Measurements from ENCODE around the gene ULK4. TPM values are rescaled to one million over a fixed set of nuclear protein-coding genes. Genes with fewer than 3 reads are reported as not detected.

The ULK4 gene
- total and polyA plus RNA-seq, 2 of the 8 experiments (the other 6 are each of a cell fraction or from before 2014, with no cell fraction given) = 3.0 to 10.8 TPM

- FAIRE-seq (no peak), DNase-seq (ENCODE audit: low read depth in 1 of 2, low spot score in 2 of 2) (no peak)
- Histone ChIP-seq H4K8ac (ENCODE audit: extremely low read depth, insufficient read depth, low read length) (no peak overlapping the region), H2BK5ac (ENCODE audit: low read depth, low read length) (no peak overlapping the region), H3K4me2 (ENCODE audit: insufficient read depth in 1 of 2, low read depth in 2 of 2, low read length in 2 of 2) (no peak overlapping the region), H3K56ac (replicated peaks; ENCODE audit: insufficient read length, low read depth, low read length) (no peak overlapping the region), H3K9me3 (ENCODE audit: insufficient read depth in 2 of 2, low read depth in 1 of 2, low read length in 1 of 2) (no peaks in the 10 kb centered on the region), H3K4me3 (ENCODE audit: extremely low read depth in 1 of 4, insufficient read depth in 2 of 4, low read depth in 3 of 4, low read length in 4 of 4) (no peak overlapping the region), H3K27ac (ENCODE audit: low read depth, low read length) (no peak overlapping the region), H4K91ac (replicated peaks; ENCODE audit: insufficient read length, low read length) (no peak overlapping the region), H2BK120ac (replicated peaks; ENCODE audit: low read depth, low read length) (no peak overlapping the region), H2BK20ac (ENCODE audit: low read length) (no peak overlapping the region), H4K20me1 (replicated peaks in 1 of 2; ENCODE audit: control insufficient read depth in 1 of 2, insufficient read depth in 2 of 2, low read length in 2 of 2) (no peaks in the 10 kb centered on the region), H2AK5ac (ENCODE audit: low read depth, low read length) (no peak overlapping the region), H4K5ac (ENCODE audit: insufficient read length, low read depth, low read length) (no peak overlapping the region), H2BK12ac (ENCODE audit: low read depth, low read length) (no peak overlapping the region), H3K14ac (ENCODE audit: insufficient read length) (no peak overlapping the region), H3K9ac (replicated peaks in 1 of 4; ENCODE audit: extremely low read depth in 1 of 4, low read depth in 3 of 4, low read length in 3 of 4) (no peak overlapping the region), H3K36me3 (ENCODE audit: control insufficient read depth in 2 of 4, insufficient read depth in 4 of 4, low read length in 3 of 4) (no peaks in the 10 kb centered on the region), H2BK15ac (ENCODE audit: low read length) (no peak overlapping the region), H3K27me3 (replicated peaks in 1 of 4; ENCODE audit: control insufficient read depth in 3 of 4, extremely low read depth in 1 of 4, insufficient read depth in 3 of 4, low read length in 3 of 4) (no peaks in the 10 kb centered on the region), H3K4me1 (replicated peaks in 1 of 4; ENCODE audit: control insufficient read depth in 3 of 4, insufficient read depth in 4 of 4, low read length in 3 of 4) (no peaks in the 10 kb centered on the region), H3K18ac (ENCODE audit: extremely low read depth, low read length) (no peak overlapping the region), H3K23ac (ENCODE audit: insufficient read length) (no peak overlapping the region), H3K79me2 (ENCODE audit: control insufficient read depth in 1 of 2, insufficient read depth in 2 of 2, low read length in 2 of 2) (no peaks in the 10 kb centered on the region), H3K4ac (replicated peaks; ENCODE audit: insufficient read length, low read depth, low read length) (no peak overlapping the region), H3K23me2 (ENCODE audit: low read depth, low read length) (no peaks in the 10 kb centered on the region), H3K79me1 (ENCODE audit: low read depth, low read length) (no peaks in the 10 kb centered on the region), H2AFZ (ENCODE audit: low read length) (no peak overlapping the region)
- WGBS, 2 experiments (ENCODE audit: extremely low coverage in 1 of 2, insufficient coverage in 1 of 2, insufficient read length in 1 of 2, insufficient replicate concordance in 2 of 2, low coverage in 1 of 2, low lambda C conversion rate in 2 of 2, missing lambda C conversion rate in 1 of 2) = 92% methylated on average over 5 of the region's 5 CpGs; no CpG with 5 or more reads in 1 of the 2 experiments
- no peak for TF ChIP-seq SIX5 (IDR thresholded peaks at IDR 0.05; ENCODE audit: low read depth, low read length)
- TF ChIP-seq KDM5A (IDR thresholded peaks at IDR 0.05; ENCODE audit: low read length) = no peak
- TF ChIP-seq KDM1A (IDR thresholded peaks at IDR 0.05; ENCODE audit: borderline replicate concordance, low read length) = no peak
- TF ChIP-seq YY1 (IDR thresholded peaks at IDR 0.05; ENCODE audit: low read depth, low read length) = no peak
- no peak for TF ChIP-seq JUN (IDR thresholded peaks at IDR 0.05; ENCODE audit: low read depth, low read length)
- no peak for TF ChIP-seq TBP (IDR thresholded peaks at IDR 0.05; ENCODE audit: low read depth, low read length)
- no peak for TF ChIP-seq BCL11A (IDR thresholded peaks at IDR 0.05; ENCODE audit: low read depth in 2 of 2, low read length in 2 of 2)
- TF ChIP-seq NANOG (IDR thresholded peaks at IDR 0.05; ENCODE audit: insufficient read depth, low read depth, low read length, poor library complexity, severe bottlenecking) = no peak
- no peak for TF ChIP-seq USF2 (IDR thresholded peaks at IDR 0.05; ENCODE audit: low read length)
- TF ChIP-seq ASH2L (IDR thresholded peaks at IDR 0.05; ENCODE audit: low read length) = no peak
- POLR2A ChIA-PET (ENCODE audit: partially characterized antibody) = no interaction called here
- CTCF ChIA-PET (ENCODE audit: partially characterized antibody) = interaction anchor here (1.1 kb wide), 1 partner anchor 45 kb away, joined by 4 read pairs; no protein-coding TSS in a partner anchor
These were observed 434.8 kb downstream of the ULK4 start for GRCh38 chr3:41526995-41527573.

Measured in H1 (cell line).